HG03039 (cell line): ENCODE results near the gene DOCK4.

ENCODE experiments used
- ATAC-seq: cut with Tn5 transposase; IDR thresholded peaks from one replicate; pipeline ENCODE4 v1.9.1; 2021; ENCODE audit warnings: mild to moderate bottlenecking, moderate library complexity; ENCODE audit not compliant: unreplicated experiment

Gene DOCK4

GRCh38 chr7:112161253-112162141, 44.7 kb downstream of the DOCK4 start:
- no peak for ATAC-seq

- no peak for ATAC-seq
These were observed 45.4 kb downstream of the DOCK4 start for GRCh38 chr7:112160771-112161150.

- ATAC-seq, result no peak
These were observed 45.9 kb downstream of the DOCK4 start for GRCh38 chr7:112160130-112160770.

GRCh38 chr7:112159351-112159750, 46.8 kb downstream of the DOCK4 start:
- ATAC-seq, result no peak

- no peak for ATAC-seq
These were observed 49.1 kb downstream of the DOCK4 start for GRCh38 chr7:112157072-112157471.

- no peak for ATAC-seq
These were observed 49.8 kb downstream of the DOCK4 start for GRCh38 chr7:112156412-112156811.

- no peak for ATAC-seq
These were observed 51.5 kb downstream of the DOCK4 start for GRCh38 chr7:112154690-112155089.

- ATAC-seq, result no peak
These were observed 54.0 kb downstream of the DOCK4 start for GRCh38 chr7:112152186-112152585.

- ATAC-seq, result no peak
These were observed 55.2 kb downstream of the DOCK4 start for GRCh38 chr7:112150823-112151641.

- ATAC-seq, result no peak
These were observed 56.5 kb downstream of the DOCK4 start for GRCh38 chr7:112149734-112150133.

GRCh38 chr7:112147793-112148361, 58.3 kb downstream of the DOCK4 start:
- no peak for ATAC-seq

GRCh38 chr7:112145206-112145605, 61.0 kb downstream of the DOCK4 start:
- no peak for ATAC-seq

- ATAC-seq, result no peak
These were observed 61.7 kb downstream of the DOCK4 start for GRCh38 chr7:112144284-112145059.

GRCh38 chr7:112143582-112143981, 62.6 kb downstream of the DOCK4 start:
- ATAC-seq, result no peak

- no peak for ATAC-seq
These were observed 63.1 kb downstream of the DOCK4 start for GRCh38 chr7:112143136-112143535.

GRCh38 chr7:112140600-112140999, 65.6 kb downstream of the DOCK4 start:
- no peak for ATAC-seq

- ATAC-seq, result no peak
These were observed 67.3 kb downstream of the DOCK4 start for GRCh38 chr7:112138938-112139337.

GRCh38 chr7:112138325-112138852, 67.8 kb downstream of the DOCK4 start:
- ATAC-seq, result no peak

GRCh38 chr7:112137141-112138101, 68.8 kb downstream of the DOCK4 start:
- ATAC-seq, result no peak
